Ascending aorta (tissue), 2 donors: ENCODE data around the gene FAM221B. TPM values are rescaled to one million over a fixed set of nuclear protein-coding genes. Genes with fewer than 3 reads are reported as not detected.

ENCODE experiments used
- DNase-seq, 2 donors: peaks; one replicate each; pipeline ENCODE4 v3.0.0-alpha.2; 2019; ENCODE audit warnings: low spot score in 2 of 2
- H3K27ac ChIP-seq, 2 donors: fragments of 200-600 bp; sonication (generic); one replicate each; pipeline ENCODE4 v1.5.1; 2016 to 2017; ENCODE audit warnings: mild to moderate bottlenecking in 1 of 2
- H3K27me3 ChIP-seq: fragments of 200-600 bp; sonication (generic); one replicate; pipeline ENCODE4 v1.5.1; 2017
- H3K36me3 ChIP-seq, 2 donors: fragments of 200-600 bp; sonication (generic); one replicate each; pipeline ENCODE4 v1.5.1; 2016
- H3K4me1 ChIP-seq, 2 donors: fragments of 200-600 bp; sonication (generic); one replicate each; pipeline ENCODE4 v1.5.1; 2016 to 2017; ENCODE audit warnings: mild to moderate bottlenecking in 1 of 2
- H3K4me3 ChIP-seq, 2 donors: fragments of 200-600 bp; sonication (generic); one replicate each; pipeline ENCODE4 v1.5.1; 2016 to 2017; ENCODE audit warnings: mild to moderate bottlenecking in 1 of 2
- H3K9me3 ChIP-seq, 2 donors: fragments of 200-600 bp; sonication (generic); one replicate each; pipeline ENCODE4 v1.5.1; 2016
- CTCF ChIP-seq, 3 experiments: fragments of 200-600 bp in 2 of 3; fragments of 450-650 bp in 1 of 3; sonication (generic) in 2 of 3; IDR thresholded peaks; one replicate each; pipeline ENCODE4 v1.5.1; 2016 to 2019; ENCODE audit warnings: antibody characterized with exemption in 3 of 3, mild to moderate bottlenecking in 1 of 3, moderate library complexity in 1 of 3
- intact Hi-C: fragments of 100-400 bp; cut with DNase I; formaldehyde crosslinking; loops from one replicate; pipeline ENCODE4 v1.15.1; 2023
- total RNA-seq: library from RNA; depleted of rRNA; stranded (reverse); fragments of >200 nt; gene quantifications from one replicate; pipeline ENCODE4 v1.1.0, GENCODE V29; 2016

The FAM221B gene
- total RNA-seq, 1 donor from 2014 or later = not detected

- no peak overlapping the region for H3K4me3 ChIP-seq
- no peak for DNase-seq
- H3K27ac ChIP-seq = no peak overlapping the region
- no peak for TF ChIP-seq CTCF (IDR thresholded peaks at IDR 0.05)
- H3K9me3 ChIP-seq = no peaks in the 10 kb centered on the region
- intact Hi-C loops = no loop called here
- no peaks in the 10 kb centered on the region for H3K27me3 ChIP-seq
- H3K4me1 ChIP-seq = peaks cover 4 to 25% of the 10 kb centered on the region in 2 donors
- peaks cover 0 to 6% of the 10 kb centered on the region in 2 donors for H3K36me3 ChIP-seq
Measured at GRCh38 chr9:35789541-35789940, 39.0 kb downstream of the FAM221B start.

- intact Hi-C loops = no loop called here
- H3K9me3 ChIP-seq = no peaks in the 10 kb centered on the region
- TF ChIP-seq CTCF (IDR thresholded peaks at IDR 0.05) = no peak
- no peaks in the 10 kb centered on the region for H3K27me3 ChIP-seq
- no peak for DNase-seq
- H3K4me3 ChIP-seq = no peak overlapping the region
- peaks cover 0 to 6% of the 10 kb centered on the region in 2 donors for H3K36me3 ChIP-seq
- H3K27ac ChIP-seq = no peak overlapping the region
- H3K4me1 ChIP-seq = no peaks in the 10 kb centered on the region
Measured at GRCh38 chr9:35783418-35783817, 45.1 kb downstream of the FAM221B start.

- DNase-seq = no peak
- no peak for TF ChIP-seq CTCF (IDR thresholded peaks at IDR 0.05)
- H3K4me1 ChIP-seq = no peaks in the 10 kb centered on the region
- no peaks in the 10 kb centered on the region for H3K27me3 ChIP-seq
- H3K9me3 ChIP-seq = no peaks in the 10 kb centered on the region
- peaks cover 0 to 6% of the 10 kb centered on the region in 2 donors for H3K36me3 ChIP-seq
- no peak overlapping the region for H3K27ac ChIP-seq
- intact Hi-C loops = no loop called here
- no peak overlapping the region for H3K4me3 ChIP-seq
Measured at GRCh38 chr9:35781066-35781465, 47.5 kb downstream of the FAM221B start.

- intact Hi-C loops = no loop called here
- Histone ChIP-seq H3K36me3 (no peaks in the 10 kb centered on the region), H3K4me1 (no peaks in the 10 kb centered on the region), H3K27me3 (no peaks in the 10 kb centered on the region), H3K9me3 (no peaks in the 10 kb centered on the region), H3K27ac (no peak overlapping the region), H3K4me3 (no peak overlapping the region)
- no peak for DNase-seq
- TF ChIP-seq CTCF (IDR thresholded peaks at IDR 0.05) = no peak
Measured at GRCh38 chr9:35778496-35778895, 50.0 kb downstream of the FAM221B start.

GRCh38 chr9:35776018-35776417, 52.5 kb downstream of the FAM221B start:
- intact Hi-C loops = no loop called here
- H3K27ac ChIP-seq = no peak overlapping the region
- TF ChIP-seq CTCF (IDR thresholded peaks at IDR 0.05) = no peak

More at GRCh38 chr9:35776018-35776417, 52.5 kb downstream of the FAM221B start:
- no peak overlapping the region for H3K4me3 ChIP-seq
- H3K27me3 ChIP-seq = no peaks in the 10 kb centered on the region
- DNase-seq = no peak
- H3K36me3 ChIP-seq = no peaks in the 10 kb centered on the region
- H3K4me1 ChIP-seq = peaks cover 5 to 6% of the 10 kb centered on the region in 2 donors
- H3K9me3 ChIP-seq = no peaks in the 10 kb centered on the region
